Osteocyte (in vitro differentiated cells): ENCODE data around the gene DENND4A. TPM values are rescaled to one million over a fixed set of nuclear protein-coding genes. Genes with fewer than 3 reads are reported as not detected.

Source experiments
- DNase-seq: peaks from one replicate; pipeline ENCODE4 v3.0.0; 2021; ENCODE audit warnings: mixed read lengths; ENCODE audit not compliant: unreplicated experiment; ENCODE audit errors: extremely low spot score
- H3K27ac Mint-ChIP-seq: one replicate; pipeline ENCODE4 v1.8.0; 2021; ENCODE audit warnings: mild to moderate bottlenecking, mixed read lengths; ENCODE audit not compliant: unreplicated experiment
- H3K27me3 Mint-ChIP-seq: one replicate; pipeline ENCODE4 v1.8.0; 2021; ENCODE audit warnings: mixed read lengths; ENCODE audit not compliant: unreplicated experiment
- H3K36me3 Mint-ChIP-seq: one replicate; pipeline ENCODE4 v1.8.0; 2021; ENCODE audit warnings: mixed read lengths; ENCODE audit not compliant: unreplicated experiment
- H3K4me1 Mint-ChIP-seq: one replicate; pipeline ENCODE4 v1.8.0; 2021; ENCODE audit warnings: mixed read lengths; ENCODE audit not compliant: unreplicated experiment
- H3K4me3 Mint-ChIP-seq: one replicate; pipeline ENCODE4 v1.8.0; 2021; ENCODE audit warnings: mild to moderate bottlenecking, moderate library complexity, mixed read lengths; ENCODE audit not compliant: unreplicated experiment
- H3K9me3 Mint-ChIP-seq: one replicate; pipeline ENCODE4 v1.8.0; 2021; ENCODE audit warnings: mixed read lengths; ENCODE audit not compliant: unreplicated experiment
- CTCF ChIP-seq: fragments of 200-600 bp; sonication (generic); IDR thresholded peaks from 2 replicates; pipeline ENCODE4 v1.5.0; 2021; ENCODE audit warnings: antibody characterized with exemption, mild to moderate bottlenecking, moderate library complexity
- total RNA-seq: library from RNA; stranded (reverse); gene quantifications from 2 replicates; pipeline ENCODE4 v1.2.1, GENCODE V29; 2021

DENND4A gene
- total RNA-seq, 1 donor from 2014 or later: 24.5 TPM

GRCh38 chr15:65659502-65660052, 132.5 kb downstream of the DENND4A start:
- no peak overlapping the region for H3K27ac Mint-ChIP-seq
- TF ChIP-seq CTCF: no peak
- H3K9me3 Mint-ChIP-seq: no peaks in the 10 kb centered on the region
- H3K27me3 Mint-ChIP-seq: no peaks in the 10 kb centered on the region
- H3K4me1 Mint-ChIP-seq: peaks cover 8% of the 10 kb centered on the region
- DNase-seq: no peak
- H3K4me3 Mint-ChIP-seq: no peak overlapping the region
- peaks cover 25% of the 10 kb centered on the region for H3K36me3 Mint-ChIP-seq

GRCh38 chr15:65655457-65655856, 136.6 kb downstream of the DENND4A start:
- Mint-ChIP-seq H3K4me3 (no peak overlapping the region), H3K36me3 (peaks cover 24% of the 10 kb centered on the region), H3K27ac (no peak overlapping the region), H3K9me3 (no peaks in the 10 kb centered on the region), H3K27me3 (no peaks in the 10 kb centered on the region), H3K4me1 (peaks cover 22% of the 10 kb centered on the region)
- TF ChIP-seq CTCF: no peak
- DNase-seq: no peak

DNA sequence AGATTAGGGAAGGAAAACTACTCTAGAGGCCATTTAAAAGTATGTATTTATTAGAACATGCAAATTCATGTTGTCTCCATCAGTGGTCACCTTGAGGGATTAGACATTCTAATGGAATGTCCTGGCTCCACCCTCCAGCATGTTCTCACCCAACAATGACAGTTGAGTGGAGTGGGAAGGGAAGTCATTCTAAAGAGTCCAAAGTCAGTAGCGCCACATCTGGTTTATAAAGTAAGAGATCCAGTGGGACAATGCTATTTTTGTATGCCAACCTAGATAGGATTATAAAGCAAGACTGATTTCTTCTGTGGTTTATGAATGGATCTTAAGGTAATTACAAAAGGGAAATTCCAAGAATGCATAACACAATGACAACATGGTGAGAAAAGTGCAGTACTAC, 137.1 kb downstream of the DENND4A start:
- H3K4me1 Mint-ChIP-seq: peaks cover 22% of the 10 kb centered on the region
- no peak for TF ChIP-seq CTCF

DNA sequence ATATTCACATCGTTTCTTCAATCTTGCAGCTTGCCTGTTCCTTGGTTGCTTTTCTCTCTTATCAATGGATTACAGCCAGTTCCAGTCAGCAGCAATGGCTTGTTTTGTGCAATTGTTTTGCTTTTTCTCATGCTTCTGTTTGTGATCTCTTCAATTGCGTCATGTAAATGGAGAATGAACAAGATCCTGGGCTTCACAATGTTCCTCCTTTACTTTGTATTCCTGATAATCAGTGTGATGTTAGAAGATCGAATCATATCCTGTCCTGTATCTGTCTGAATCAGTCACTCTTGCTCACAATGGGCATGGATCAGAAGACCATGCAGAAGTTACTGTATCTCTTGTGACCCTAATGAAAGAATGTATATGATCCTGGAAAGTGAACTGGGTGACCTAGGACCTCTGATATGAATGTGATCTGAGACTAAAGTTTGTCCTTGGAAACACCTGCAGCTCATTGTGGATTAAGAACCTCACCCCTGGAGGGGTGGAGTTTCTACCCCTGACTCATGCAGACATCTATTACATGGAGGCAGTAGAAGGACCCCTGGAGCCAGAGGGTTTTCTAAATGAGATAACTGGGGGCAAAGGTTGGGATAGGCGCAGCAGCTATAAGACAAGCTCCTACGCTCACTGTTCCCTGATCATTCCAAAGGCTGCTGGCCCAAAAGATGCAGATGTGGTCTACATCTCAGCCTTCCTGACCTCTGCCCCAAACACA, 138.1 kb downstream of the DENND4A start:
- H3K36me3 Mint-ChIP-seq: peaks cover 26% of the 10 kb centered on the region
- no peak overlapping the region for H3K4me3 Mint-ChIP-seq
- no peaks in the 10 kb centered on the region for H3K9me3 Mint-ChIP-seq
- H3K27ac Mint-ChIP-seq: no peak overlapping the region
- H3K4me1 Mint-ChIP-seq: peaks cover 22% of the 10 kb centered on the region
- no peak for DNase-seq
- no peaks in the 10 kb centered on the region for H3K27me3 Mint-ChIP-seq
- no peak for TF ChIP-seq CTCF

More for the DNA sequence above, 137.1 kb downstream of the DENND4A start:
- H3K4me3 Mint-ChIP-seq: no peak overlapping the region
- no peaks in the 10 kb centered on the region for H3K27me3 Mint-ChIP-seq
- peaks cover 27% of the 10 kb centered on the region for H3K36me3 Mint-ChIP-seq
- DNase-seq: no peak
- no peaks in the 10 kb centered on the region for H3K9me3 Mint-ChIP-seq
- no peak overlapping the region for H3K27ac Mint-ChIP-seq

GRCh38 chr15:65653341-65653740, 138.8 kb downstream of the DENND4A start:
- H3K4me3 Mint-ChIP-seq: no peak overlapping the region
- TF ChIP-seq CTCF: no peak
- peaks cover 23% of the 10 kb centered on the region for H3K36me3 Mint-ChIP-seq
- H3K27ac Mint-ChIP-seq: no peak overlapping the region
- peaks cover 22% of the 10 kb centered on the region for H3K4me1 Mint-ChIP-seq
- H3K27me3 Mint-ChIP-seq: no peaks in the 10 kb centered on the region
- DNase-seq: no peak
- H3K9me3 Mint-ChIP-seq: no peaks in the 10 kb centered on the region
